GM12874 (cell line): ENCODE results near the gene CLDN15.

Experiments
- CTCF ChIP-seq: IDR thresholded peaks from 2 replicates; pipeline ENCODE4 v1.5.1; 2011; ENCODE audit warnings: low read depth, mild to moderate bottlenecking, control low read depth, low read length, moderate library complexity; ENCODE audit not compliant: insufficient read depth

CLDN15 gene

GRCh38 chr7:101211501-101211900 is 26.1 kb downstream of the CLDN15 start:
- no peak for TF ChIP-seq CTCF

- no peak for TF ChIP-seq CTCF
Measured at GRCh38 chr7:101210143-101210542, 27.5 kb downstream of the CLDN15 start.

GRCh38 chr7:101208794-101209193 is 28.8 kb downstream of the CLDN15 start:
- TF ChIP-seq CTCF = no peak

- no peak for TF ChIP-seq CTCF
Measured at GRCh38 chr7:101207459-101207858, 30.1 kb downstream of the CLDN15 start.

- TF ChIP-seq CTCF = no peak
Measured at GRCh38 chr7:101206665-101207042, 30.9 kb downstream of the CLDN15 start.

GRCh38 chr7:101205901-101206664 is 31.5 kb downstream of the CLDN15 start:
- no peak for TF ChIP-seq CTCF

GRCh38 chr7:101202603-101202918 is 35.0 kb downstream of the CLDN15 start:
- TF ChIP-seq CTCF = no peak
